Keratinocyte (primary cell): ENCODE data around the gene MTERF4.

Source experiments
- EZH2 ChIP-seq: IDR thresholded peaks from one replicate; pipeline ENCODE4 v1.6.1; 2012; ENCODE audit warnings: inconsistent platforms, mild to moderate bottlenecking, low read length, moderate library complexity
- TF ChIP-seq, protein P1 (sequence below), 3 experiments: IDR thresholded peaks in 1 of 3; conservative IDR thresholded peaks in 1 of 3; optimal IDR thresholded peaks in 1 of 3; 2 replicates in 2 of 3; 3 replicates in 1 of 3; pipeline versions ENCODE3 to v1.5.1; 2011; ENCODE audit warnings: low read length in 3 of 3, mild to moderate bottlenecking in 3 of 3, moderate library complexity in 2 of 3, control low read depth in 1 of 3, inconsistent platforms in 1 of 3; ENCODE audit not compliant: insufficient read depth in 2 of 3; ENCODE audit errors: extremely low read depth in 1 of 3

GRCh38 chr2:241118737-241119505, 16.8 kb upstream of the MTERF4 start:
- TF ChIP-seq, protein P1, sequence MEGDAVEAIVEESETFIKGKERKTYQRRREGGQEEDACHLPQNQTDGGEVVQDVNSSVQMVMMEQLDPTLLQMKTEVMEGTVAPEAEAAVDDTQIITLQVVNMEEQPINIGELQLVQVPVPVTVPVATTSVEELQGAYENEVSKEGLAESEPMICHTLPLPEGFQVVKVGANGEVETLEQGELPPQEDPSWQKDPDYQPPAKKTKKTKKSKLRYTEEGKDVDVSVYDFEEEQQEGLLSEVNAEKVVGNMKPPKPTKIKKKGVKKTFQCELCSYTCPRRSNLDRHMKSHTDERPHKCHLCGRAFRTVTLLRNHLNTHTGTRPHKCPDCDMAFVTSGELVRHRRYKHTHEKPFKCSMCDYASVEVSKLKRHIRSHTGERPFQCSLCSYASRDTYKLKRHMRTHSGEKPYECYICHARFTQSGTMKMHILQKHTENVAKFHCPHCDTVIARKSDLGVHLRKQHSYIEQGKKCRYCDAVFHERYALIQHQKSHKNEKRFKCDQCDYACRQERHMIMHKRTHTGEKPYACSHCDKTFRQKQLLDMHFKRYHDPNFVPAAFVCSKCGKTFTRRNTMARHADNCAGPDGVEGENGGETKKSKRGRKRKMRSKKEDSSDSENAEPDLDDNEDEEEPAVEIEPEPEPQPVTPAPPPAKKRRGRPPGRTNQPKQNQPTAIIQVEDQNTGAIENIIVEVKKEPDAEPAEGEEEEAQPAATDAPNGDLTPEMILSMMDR (optimal IDR thresholded peaks at IDR 0.05 in 1 of 3, IDR thresholded peaks at IDR 0.05 in 1 of 3, conservative IDR thresholded peaks at IDR 0.05 in 1 of 3; ENCODE audit: extremely low read depth in 1 of 3, insufficient read depth in 2 of 3, low read length in 3 of 3), result no peak
- no peak for TF ChIP-seq EZH2
